K562 (cell line): Measurements from ENCODE around the gene SHANK1. TPM values are rescaled to one million over a fixed set of nuclear protein-coding genes. Genes with fewer than 3 reads are reported as not detected.
"Not testable (repeated sequence)": the region's sequence is repeated elsewhere in the genome, so short reads cannot be mapped to it uniquely, and the experiment has no call there.

Experiments
- ATAC-seq: fragments of 200-7000 bp; cut with Tn5 transposase; 3 replicates; pipeline ENCODE4 v1.9.1; 2020; ENCODE audit warnings: moderate library complexity
- BruUV-seq: library from RNA; stranded (reverse); fragments of 400-500 nt; replicated peaks from 2 replicates; lab custom pipeline; 2021; lab: Mats Ljungman, UMichigan
- CTCF ChIA-PET: fragments of 300-600 bp; formaldehyde crosslinking; extraction: SDS; loops from one replicate; lab custom pipeline; 2021; ENCODE audit warnings: low intra/inter-chr PET ratio; lab: Yijun Ruan, JAX
- POLR2A ChIA-PET: fragments of 300-600, 350-650 bp; sonication (Branson Sonifier 250); formaldehyde crosslinking; extraction: SDS; loops from one replicate; lab custom pipeline; 2021; ENCODE audit warnings: antibody characterized with exemption, inconsistent platforms; lab: Yijun Ruan, JAX
- DNase-seq, 4 experiments: peaks; one replicate each; pipeline versions ENCODE4 v3.0.0 to v3.0.0-alpha.2; 2011 to 2018; ENCODE audit warnings: low spot score in 3 of 4, mixed read lengths in 3 of 4; ENCODE audit errors: extremely low read depth in 1 of 4
- FAIRE-seq: peaks from 2 replicates; lab custom pipeline; 2011; peaks lifted over from hg19 to GRCh38; lab: Jason Lieb, UNC
- H2AFZ ChIP-seq: 2 replicates; pipeline ENCODE4 v1.6.0; 2011; ENCODE audit warnings: low read depth, low read length, control low read depth, inconsistent platforms
- H3K27ac ChIP-seq: fragments of 200-600 bp; 3 replicates; pipeline ENCODE4 v1.8.0; 2011; ENCODE audit warnings: low read depth, mild to moderate bottlenecking, control low read depth, inconsistent platforms, low read length, moderate library complexity, mixed read lengths; ENCODE audit errors: extremely low read depth
- H3K27me3 ChIP-seq, 2 experiments: fragments of 300-600 bp in 1 of 2; 2 replicates in 1 of 2; 3 replicates in 1 of 2; pipeline versions ENCODE4 v1.6.0 to v1.8.0; 2011; ENCODE audit warnings: inconsistent platforms in 2 of 2, low read length in 2 of 2, mild to moderate bottlenecking in 1 of 2, mixed read lengths in 1 of 2, moderate library complexity in 1 of 2; ENCODE audit not compliant: control insufficient read depth in 2 of 2, insufficient read depth in 2 of 2
- H3K36me3 ChIP-seq: fragments of 300-600 bp; 3 replicates; pipeline ENCODE4 v1.8.0; 2011; ENCODE audit warnings: mild to moderate bottlenecking, low read length, inconsistent platforms; ENCODE audit not compliant: control insufficient read depth, insufficient read depth
- H3K4me1 ChIP-seq, 2 experiments: fragments of 200-600 bp in 1 of 2; replicated peaks in 1 of 2; 2 replicates in 1 of 2; 3 replicates in 1 of 2; pipeline versions ENCODE4 v1.5.1 to v1.8.0; 2011; ENCODE audit warnings: inconsistent platforms in 2 of 2, low read length in 2 of 2, mild to moderate bottlenecking in 1 of 2, mixed read lengths in 1 of 2, moderate library complexity in 1 of 2; ENCODE audit not compliant: control insufficient read depth in 2 of 2, insufficient read depth in 2 of 2
- H3K4me2 ChIP-seq: 2 replicates; pipeline ENCODE4 v1.6.1; 2011; ENCODE audit warnings: low read length, control low read depth, inconsistent platforms, mixed read lengths; ENCODE audit not compliant: insufficient read depth
- H3K4me3 ChIP-seq: fragments of 200-600 bp; sonication (generic), shearing (Covaris generic); 2 replicates; pipeline ENCODE4 v1.5.1; 2016; ENCODE audit warnings: control low read depth, inconsistent platforms
- H3K79me2 ChIP-seq: fragments of 200-600 bp; 3 replicates; pipeline ENCODE4 v1.8.0; 2011; ENCODE audit warnings: low read length, inconsistent platforms; ENCODE audit not compliant: control insufficient read depth, insufficient read depth
- H3K9ac ChIP-seq, 2 experiments: 2 replicates each; pipeline versions ENCODE4 v1.6.0 to v1.6.1; 2011; ENCODE audit warnings: low read depth in 2 of 2, low read length in 2 of 2, control low read depth in 1 of 2, inconsistent platforms in 1 of 2, mild to moderate bottlenecking in 1 of 2, mixed read lengths in 1 of 2; ENCODE audit not compliant: insufficient read depth in 1 of 2
- H3K9me1 ChIP-seq: one replicate; pipeline ENCODE4 v1.6.0; 2011; ENCODE audit warnings: inconsistent platforms, mild to moderate bottlenecking, low read length, moderate library complexity; ENCODE audit not compliant: control insufficient read depth, insufficient read depth
- H3K9me3 ChIP-seq: replicated peaks from 2 replicates; pipeline ENCODE4 v1.5.1; 2011; ENCODE audit warnings: low read depth, low read length, inconsistent platforms; ENCODE audit not compliant: control insufficient read depth, insufficient read depth
- H4K20me1 ChIP-seq: replicated peaks from 2 replicates; pipeline ENCODE4 v1.6.1; 2011; ENCODE audit warnings: low read length, inconsistent platforms, mixed read lengths; ENCODE audit not compliant: control insufficient read depth, insufficient read depth
- CEBPB ChIP-seq: fragments of 450-650 bp; IDR thresholded peaks from 2 replicates; pipeline ENCODE4 v1.6.1; 2016; ENCODE audit warnings: missing genetic modification characterization, missing compliant biosample characterization
- CEBPG ChIP-seq, 3 experiments: fragments of 200-800 bp in 1 of 3; sonication (Bioruptor generic) in 1 of 3; sonication (generic) in 1 of 3; formaldehyde crosslinking in 1 of 3; IDR thresholded peaks in 2 of 3; conservative IDR thresholded peaks in 1 of 3; 2 replicates each; pipeline versions ENCODE4 v1.6.1 to v1.8.0; 2016 to 2022; ENCODE audit warnings: missing compliant biosample characterization in 2 of 3, missing genetic modification characterization in 2 of 3, mild to moderate bottlenecking in 1 of 3, missing genetic modification reagents in 1 of 3
- WGBS: fragments of 100-300 bp; shearing (Covaris generic); methylation state at CpG from one replicate; pipeline ENCODE4 v1.1.6; 2016; ENCODE audit warnings: low coverage, mixed read lengths; ENCODE audit not compliant: insufficient coverage; ENCODE audit errors: missing lambda C conversion rate; 5-methylcytosine and 5-hydroxymethylcytosine counted together
- in situ Hi-C: fragments of 300-500 bp; cut with MboI; formaldehyde crosslinking; loops from 4 replicates; pipeline ENCODE4 v1.15.0; 2018; ENCODE audit warnings: inconsistent platforms, mixed read lengths
- intact Hi-C: fragments of 100-400 bp; cut with micrococcal nuclease; formaldehyde crosslinking; loops from 2 replicates; pipeline ENCODE4 v1.14.2; 2022
- polyA plus RNA-seq, 8 experiments: library from polyadenylated mRNA; depleted of rRNA in 4 of 8; stranded (reverse) in 5 of 8; unstranded in 3 of 8; fragments of >200 nt; fragmentation: Nextera tagmentation in 2 of 8; fragmentation: Illumina TruSeq in 1 of 8; extraction: Ambion mirVana in 2 of 8; extraction: Trizol in 1 of 8; gene quantifications; 2 replicates each; pipeline versions ENCODE4 v1.2.1 to v1.2.3, GENCODE V29; 2011 to 2014; ENCODE audit warnings: inconsistent platforms in 1 of 8, missing spikeins in 1 of 8
- total RNA-seq, 7 experiments: library from RNA; depleted of rRNA in 6 of 7; stranded (reverse); fragments of >200 nt in 6 of 7; fragmentation: Illumina TruSeq in 2 of 7; extraction: Trizol in 2 of 7; gene quantifications; 2 replicates each; pipeline versions ENCODE4 v1.2.1 to v1.2.3, GENCODE V29; 2011 to 2021; ENCODE audit warnings: low replicate concordance in 1 of 7
- TF ChIP-seq, protein P1 (sequence below): IDR thresholded peaks from 2 replicates; pipeline ENCODE4 v1.6.1; 2016; ENCODE audit warnings: missing genetic modification characterization, missing compliant biosample characterization

Gene SHANK1
- total and polyA plus RNA-seq, 9 of the 15 experiments (the other 6 are each of a cell fraction or from before 2014, with no cell fraction given) = 0.33 to 1.3 (median 0.55) TPM; not detected in 2

DNA sequence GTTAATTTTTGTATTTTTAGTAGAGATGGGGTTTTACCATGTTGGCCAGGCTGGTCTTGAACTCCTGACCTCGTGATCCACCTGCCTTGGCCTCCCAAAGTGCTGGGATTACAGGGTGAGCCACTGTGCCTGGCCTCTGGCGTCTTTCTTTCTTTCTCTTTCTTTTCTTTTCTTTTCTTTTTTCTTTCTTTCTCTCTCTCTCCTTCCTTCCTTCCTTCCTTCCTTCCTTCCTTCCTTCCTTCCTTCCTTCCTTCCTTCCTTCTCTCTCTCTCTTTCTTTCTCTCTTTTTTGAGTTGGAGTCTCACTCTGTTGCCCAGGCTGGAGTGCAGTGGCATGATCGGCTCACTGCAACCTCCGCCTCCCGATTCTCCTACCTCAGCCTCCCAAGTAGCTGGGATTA lies 100.4 kb downstream of the SHANK1 start:
- FAIRE-seq, H3K9ac ChIP-seq, H4K20me1 ChIP-seq, H3K4me2 ChIP-seq, H3K79me2 ChIP-seq, H3K36me3 ChIP-seq, H3K9me3 ChIP-seq, H3K4me3 ChIP-seq, H3K27ac ChIP-seq, ATAC-seq, BruUV-seq, H3K4me1 ChIP-seq, H3K27me3 ChIP-seq, intact Hi-C loops, H2AFZ ChIP-seq, DNase-seq, CTCF ChIA-PET, H3K9me1 ChIP-seq: not testable (repeated sequence)
- WGBS = 25% methylated on average over 4 of the region's 5 CpGs
- TF ChIP-seq, protein P1, sequence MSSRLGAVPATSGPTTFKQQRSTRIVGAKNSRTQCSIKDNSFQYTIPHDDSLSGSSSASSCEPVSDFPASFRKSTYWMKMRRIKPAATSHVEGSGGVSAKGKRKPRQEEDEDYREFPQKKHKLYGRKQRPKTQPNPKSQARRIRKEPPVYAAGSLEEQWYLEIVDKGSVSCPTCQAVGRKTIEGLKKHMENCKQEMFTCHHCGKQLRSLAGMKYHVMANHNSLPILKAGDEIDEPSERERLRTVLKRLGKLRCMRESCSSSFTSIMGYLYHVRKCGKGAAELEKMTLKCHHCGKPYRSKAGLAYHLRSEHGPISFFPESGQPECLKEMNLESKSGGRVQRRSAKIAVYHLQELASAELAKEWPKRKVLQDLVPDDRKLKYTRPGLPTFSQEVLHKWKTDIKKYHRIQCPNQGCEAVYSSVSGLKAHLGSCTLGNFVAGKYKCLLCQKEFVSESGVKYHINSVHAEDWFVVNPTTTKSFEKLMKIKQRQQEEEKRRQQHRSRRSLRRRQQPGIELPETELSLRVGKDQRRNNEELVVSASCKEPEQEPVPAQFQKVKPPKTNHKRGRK (tag) = peak; percentile 29; the same call in 1 of the 2 replicates
- POLR2A ChIA-PET = interaction anchor here (0.6 kb wide), 1 partner anchor 258 kb away, joined by 4 read pairs; no protein-coding TSS in a partner anchor
- in situ Hi-C loops = loop anchor here (5.0 kb wide), 1 partner anchor 542 kb away; no protein-coding TSS in a partner anchor

DNA sequence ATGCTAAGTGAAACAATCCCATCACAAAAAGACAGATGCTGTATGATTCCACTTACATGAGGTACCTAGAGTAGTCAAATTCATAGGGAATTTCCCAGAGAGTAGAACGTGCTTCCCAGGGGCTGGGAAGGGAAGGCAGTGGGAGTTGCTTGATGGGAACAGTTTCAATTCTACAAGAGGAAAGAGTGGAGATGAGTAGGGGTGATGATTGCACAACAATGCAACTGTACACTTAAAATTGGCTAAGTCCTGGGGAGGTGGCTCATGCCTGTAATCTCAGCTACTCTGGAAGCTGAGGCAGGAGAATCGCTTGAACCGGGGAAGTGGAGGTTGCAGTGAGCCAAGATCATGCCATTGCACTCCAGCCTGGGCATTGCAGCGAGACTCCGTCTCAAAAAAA lies 101.2 kb downstream of the SHANK1 start:
- H3K9me1 ChIP-seq, H3K27me3 ChIP-seq, H3K9ac ChIP-seq, H3K4me3 ChIP-seq, H3K36me3 ChIP-seq, H4K20me1 ChIP-seq, H3K9me3 ChIP-seq, FAIRE-seq, ATAC-seq, BruUV-seq, POLR2A ChIA-PET, H3K27ac ChIP-seq, H3K79me2 ChIP-seq, DNase-seq, H3K4me2 ChIP-seq, CTCF ChIA-PET, H3K4me1 ChIP-seq, H2AFZ ChIP-seq, intact Hi-C loops: not testable (repeated sequence)
- in situ Hi-C loops = loop anchor here (5.0 kb wide), 1 partner anchor 541 kb away; no protein-coding TSS in a partner anchor
- 44% methylated on average over 4 of the region's 5 CpGs for WGBS
- TF ChIP-seq CEBPG (CRISPR knock-in tag; IDR thresholded peaks at IDR 0.05) = peak; percentile 44; the same call in 1 of the 2 replicates
- peak in 1 of 2 experiments; percentile 26; a peak in 1 of 4 replicates for TF ChIP-seq CEBPG (tag; conservative IDR thresholded peaks at IDR 0.05 in 1 of 2, IDR thresholded peaks at IDR 0.05 in 1 of 2)
- TF ChIP-seq CEBPB (tag) = peak; percentile 85
